HCT116 (cell line): ENCODE data around the gene BRIP1. TPM values are rescaled to one million over a fixed set of nuclear protein-coding genes. Genes with fewer than 3 reads are reported as not detected.

Experiments
- ATAC-seq: fragments of 200-7000 bp; cut with Tn5 transposase; 2 replicates; pipeline ENCODE4 v1.9.1; 2020; ENCODE audit warnings: mild to moderate bottlenecking, moderate library complexity
- BruUV-seq: library from RNA; stranded (reverse); fragments of 400-500 nt; replicated peaks from 2 replicates; lab custom pipeline; 2021; lab: Mats Ljungman, UMichigan
- CTCF ChIA-PET: fragments of 300-600 bp; sonication (Branson Sonifier 250); formaldehyde crosslinking; loops from one replicate; lab custom pipeline; 2021; ENCODE audit warnings: antibody characterized with exemption; lab: Charles Lee
- POLR2A ChIA-PET: fragments of 300-600, 350-600 bp; sonication (Branson Sonifier 250); formaldehyde crosslinking; loops from one replicate; lab custom pipeline; 2021; ENCODE audit warnings: antibody characterized with exemption; lab: Charles Lee
- RAD21 ChIA-PET, 2 experiments: fragments of 300-600 bp; sonication (Branson Sonifier 250); formaldehyde crosslinking; loops; one replicate each; lab custom pipeline; 2023; ENCODE audit warnings: low total read pairs in 2 of 2; ENCODE audit not compliant: uncharacterized antibody in 2 of 2, unreplicated experiment in 2 of 2, low non-redundant PET in 1 of 2; lab: Charles Lee
- DNase-seq: peaks from one replicate; pipeline ENCODE4 v3.0.0-alpha.2; 2010; ENCODE audit warnings: low read depth, low spot score
- H2AFZ ChIP-seq: fragments of 200-600 bp; shearing (Covaris generic), sonication (generic); 2 replicates; pipeline ENCODE4 v1.6.1; 2017; ENCODE audit warnings: low read depth, mixed run types, mixed read lengths, antibody characterized with exemption, low read length; ENCODE audit not compliant: poor library complexity, severe bottlenecking
- H3K27ac ChIP-seq: 2 replicates; pipeline ENCODE4 v1.5.1; 2012; ENCODE audit warnings: low read depth, low read length
- H3K27me3 ChIP-seq: fragments of 200-600 bp; sonication (generic); 2 replicates; pipeline ENCODE4 v1.6.1; 2016; ENCODE audit warnings: mixed run types, low read length, mixed read lengths; ENCODE audit not compliant: insufficient read depth
- H3K36me3 ChIP-seq, 2 experiments: fragments of 200-500 bp in 1 of 2; fragments of 200-600 bp in 1 of 2; sonication (Bioruptor generic) in 1 of 2; sonication (generic) in 1 of 2; 2 replicates each; pipeline versions ENCODE4 v1.5.1 to v1.6.1; 2014 to 2016; ENCODE audit warnings: low read length in 2 of 2, inconsistent platforms in 1 of 2, mixed read lengths in 1 of 2, mixed run types in 1 of 2; ENCODE audit not compliant: insufficient read depth in 2 of 2, control insufficient read depth in 1 of 2
- H3K4me1 ChIP-seq, 2 experiments: fragments of 200-600 bp in 1 of 2; sonication (generic) in 1 of 2; 2 replicates each; pipeline versions ENCODE4 v1.5.1 to v1.6.1; 2012 to 2017; ENCODE audit warnings: low read length in 2 of 2, inconsistent platforms in 1 of 2, mild to moderate bottlenecking in 1 of 2, mixed read lengths in 1 of 2, mixed run types in 1 of 2, moderate library complexity in 1 of 2; ENCODE audit not compliant: insufficient read depth in 2 of 2, control insufficient read depth in 1 of 2
- H3K4me2 ChIP-seq: fragments of 200-600 bp; sonication (generic); 2 replicates; pipeline ENCODE4 v1.6.1; 2017; ENCODE audit warnings: mixed run types, low read length, mixed read lengths
- H3K4me3 ChIP-seq, 2 experiments: fragments of 200-600 bp in 1 of 2; sonication (generic) in 1 of 2; replicated peaks in 1 of 2; 2 replicates each; pipeline ENCODE4 v1.5.1; 2011 to 2016; ENCODE audit warnings: low read length in 2 of 2, control low read depth in 1 of 2, low read depth in 1 of 2, mild to moderate bottlenecking in 1 of 2, mixed read lengths in 1 of 2, mixed run types in 1 of 2
- H3K79me2 ChIP-seq: fragments of 200-600 bp; sonication (generic); 2 replicates; pipeline ENCODE4 v1.6.1; 2017; ENCODE audit warnings: mild to moderate bottlenecking, mixed run types, low read length, moderate library complexity, mixed read lengths; ENCODE audit not compliant: insufficient read depth
- H3K9ac ChIP-seq: fragments of 200-600 bp; sonication (generic); 2 replicates; pipeline ENCODE4 v1.6.1; 2016; ENCODE audit warnings: low read length, mixed read lengths
- H3K9me2 ChIP-seq: fragments of 200-600 bp; sonication (generic), shearing (Covaris generic); 2 replicates; pipeline ENCODE4 v1.6.1; 2017; ENCODE audit warnings: mixed run types, mild to moderate bottlenecking, moderate library complexity; ENCODE audit not compliant: insufficient read depth
- H3K9me3 ChIP-seq, 2 experiments: fragments of 200-500 bp in 1 of 2; fragments of 200-600 bp in 1 of 2; sonication (Bioruptor generic) in 1 of 2; sonication (generic) in 1 of 2; 2 replicates each; pipeline ENCODE4 v1.6.1; 2014 to 2017; ENCODE audit warnings: low read length in 2 of 2, mixed read lengths in 2 of 2, inconsistent platforms in 1 of 2, low read depth in 1 of 2, mild to moderate bottlenecking in 1 of 2, mixed run types in 1 of 2, moderate library complexity in 1 of 2; ENCODE audit not compliant: control insufficient read depth in 1 of 2, insufficient read depth in 1 of 2
- H4K20me1 ChIP-seq: fragments of 200-600 bp; sonication (generic), shearing (Covaris generic); 2 replicates; pipeline ENCODE4 v1.6.1; 2017; ENCODE audit warnings: mixed run types, mild to moderate bottlenecking, moderate library complexity; ENCODE audit not compliant: insufficient read depth
- ATF3 ChIP-seq: IDR thresholded peaks from 2 replicates; pipeline ENCODE4 v1.6.1; 2012
- CBX3 ChIP-seq: IDR thresholded peaks from 2 replicates; pipeline ENCODE4 v1.6.1; 2012; ENCODE audit warnings: low read depth
- CTCF ChIP-seq, 3 experiments: fragments of 200-600 bp in 1 of 3; sonication (generic) in 1 of 3; IDR thresholded peaks in 2 of 3; conservative IDR thresholded peaks in 1 of 3; 2 replicates each; pipeline ENCODE4 v1.5.1; 2012 to 2017; ENCODE audit warnings: low read depth in 2 of 3, low read length in 2 of 3, antibody characterized with exemption in 1 of 3, borderline replicate concordance in 1 of 3, control low read depth in 1 of 3, mild to moderate bottlenecking in 1 of 3, mixed read lengths in 1 of 3, mixed run types in 1 of 3, moderate library complexity in 1 of 3; ENCODE audit not compliant: insufficient read depth in 1 of 3
- ELF1 ChIP-seq: IDR thresholded peaks from 2 replicates; pipeline ENCODE4 v1.6.1; 2012; ENCODE audit warnings: low read depth, borderline replicate concordance
- EZH2 ChIP-seq: fragments of 200-600 bp; sonication (generic); IDR thresholded peaks from 2 replicates; pipeline ENCODE4 v1.6.1; 2017; ENCODE audit warnings: antibody characterized with exemption, mixed run types
- FOSL1 ChIP-seq: IDR thresholded peaks from 2 replicates; pipeline ENCODE4 v1.6.1; 2012; ENCODE audit warnings: low read depth
- JUND ChIP-seq: IDR thresholded peaks from 2 replicates; pipeline ENCODE4 v1.6.1; 2012
- POLR2A ChIP-seq: IDR thresholded peaks from 2 replicates; pipeline ENCODE4 v1.7.0; 2011; ENCODE audit warnings: borderline replicate concordance; ENCODE audit not compliant: insufficient read depth, insufficient read length; ENCODE audit errors: extremely low read depth
- POLR2AphosphoS5 ChIP-seq: IDR thresholded peaks from 2 replicates; pipeline ENCODE4 v1.6.1; 2011; ENCODE audit warnings: mild to moderate bottlenecking, low read depth, low read length, moderate library complexity
- SP1 ChIP-seq: IDR thresholded peaks from 2 replicates; pipeline ENCODE4 v1.6.1; 2012; ENCODE audit warnings: low read depth
- ZBTB33 ChIP-seq: IDR thresholded peaks from 2 replicates; pipeline ENCODE4 v1.6.1; 2011; ENCODE audit warnings: mild to moderate bottlenecking, low read length, moderate library complexity; ENCODE audit not compliant: insufficient replicate concordance; ENCODE audit errors: extremely low read depth
- ZFX ChIP-seq: fragments of 450-650 bp; IDR thresholded peaks from 2 replicates; pipeline ENCODE4 v1.6.1; 2017
- intact Hi-C: fragments of 100-400 bp; cut with micrococcal nuclease; formaldehyde crosslinking; loops from 2 replicates; pipeline ENCODE4 v1.10.0; 2022
- total RNA-seq: library from RNA; stranded (reverse); gene quantifications from one replicate; pipeline ENCODE4 v1.2.1, GENCODE V29; 2021; ENCODE audit not compliant: unreplicated experiment

The BRIP1 gene
- total RNA-seq, 1 experiment from 2014 or later, result 22.2 TPM

GRCh38 chr17:61875804-61876203 is 12.5 kb upstream of the BRIP1 start:
- Histone ChIP-seq H3K79me2 (no peaks in the 10 kb centered on the region), H3K4me2 (no peak overlapping the region), H3K27ac (no peak overlapping the region), H2AFZ (no peak overlapping the region), H3K27me3 (no peaks in the 10 kb centered on the region), H3K36me3 (peaks cover 26 to 45% of the 10 kb centered on the region in 2 experiments; a peak in 3 of 4 replicates), H3K9ac (no peak overlapping the region), H3K9me3 (no peaks in the 10 kb centered on the region), H3K9me2 (no peaks in the 10 kb centered on the region), H3K4me1 (no peaks in the 10 kb centered on the region), H4K20me1 (no peaks in the 10 kb centered on the region), H3K4me3 (no peak overlapping the region)
- intact Hi-C loops, result no loop called here
- TF ChIP-seq JUND, result no peak
- no peak for TF ChIP-seq POLR2A
- no peak for TF ChIP-seq CBX3
- TF ChIP-seq SP1, result no peak
- TF ChIP-seq ZFX, result no peak
- TF ChIP-seq EZH2, result no peak
- TF ChIP-seq CTCF (IDR thresholded peaks at IDR 0.05 in 2 of 3, conservative IDR thresholded peaks at IDR 0.05 in 1 of 3; ENCODE audit: borderline replicate concordance in 1 of 3, insufficient read depth in 1 of 3, low read depth in 2 of 3, low read length in 2 of 3), result no peak
- TF ChIP-seq POLR2AphosphoS5, result no peak
- no peak for TF ChIP-seq ATF3
- no peak for TF ChIP-seq ELF1
- TF ChIP-seq ZBTB33, result no peak
- no peak for TF ChIP-seq FOSL1
- no TSS peak for BruUV-seq
- CTCF ChIA-PET, result no interaction called here
- RAD21 ChIA-PET, result no interaction called here
- no peak for ATAC-seq
- DNase-seq, result no peak
- POLR2A ChIA-PET, result no interaction called here
